Measurements from ENCODE around the gene CPTP.
"Not testable (repeated sequence)": the region's sequence is repeated elsewhere in the genome, so short reads cannot be mapped to it uniquely, and the experiment has no call there.

The CPTP gene

GRCh38 chr1:1361982-1362423 lies 37.4 kb downstream of the CPTP start:
- no peak for DNase-seq (ENCODE audit: low read depth in 2 of 2)

- DNase-seq (ENCODE audit: low read depth in 2 of 2), result no peak
These were observed 39.7 kb downstream of the CPTP start for GRCh38 chr1:1364266-1364665.

GRCh38 chr1:1365875-1366698 lies 41.5 kb downstream of the CPTP start:
- no peak for DNase-seq (ENCODE audit: low read depth in 2 of 2)

GRCh38 chr1:1366699-1367066 lies 42.1 kb downstream of the CPTP start:
- DNase-seq (ENCODE audit: low read depth in 2 of 2), result no peak

GRCh38 chr1:1367315-1367714 lies 42.7 kb downstream of the CPTP start:
- no peak for DNase-seq (ENCODE audit: low read depth in 2 of 2)

- DNase-seq (ENCODE audit: low read depth in 2 of 2), result not testable (repeated sequence)
These were observed 45.5 kb downstream of the CPTP start for GRCh38 chr1:1370094-1370493.

GRCh38 chr1:1370771-1371300 lies 46.2 kb downstream of the CPTP start:
- DNase-seq (ENCODE audit: low read depth in 2 of 2), result no peak

- peak in 1 of 2 donors; percentile 33 for DNase-seq (ENCODE audit: low read depth in 2 of 2)
These were observed 46.8 kb downstream of the CPTP start for GRCh38 chr1:1371364-1371745.

GRCh38 chr1:1371746-1372711 lies 47.4 kb downstream of the CPTP start:
- peak; percentile 71 to 80 for DNase-seq (ENCODE audit: low read depth in 2 of 2)

- no peak for DNase-seq (ENCODE audit: low read depth in 2 of 2)
These were observed 48.6 kb downstream of the CPTP start for GRCh38 chr1:1373051-1373814.

GRCh38 chr1:1373815-1374588 lies 49.4 kb downstream of the CPTP start:
- no peak for DNase-seq (ENCODE audit: low read depth in 2 of 2)

GRCh38 chr1:1374589-1374928 lies 50.0 kb downstream of the CPTP start:
- DNase-seq (ENCODE audit: low read depth in 2 of 2), result no peak

GRCh38 chr1:1374929-1375662 lies 50.5 kb downstream of the CPTP start, which contains the start of gene AURKAIP1:
Gene AURKAIP1 (minus strand): TSS chr1:1375207. CDS start chr1:1374756, 451 bp downstream.
- DNase-seq (ENCODE audit: low read depth in 2 of 2), result peak; percentile 90 to 92

GRCh38 chr1:1376551-1377226 lies 52.1 kb downstream of the CPTP start:
- DNase-seq (ENCODE audit: low read depth in 2 of 2), result no peak

GRCh38 chr1:1377540-1378205 lies 53.1 kb downstream of the CPTP start:
- DNase-seq (ENCODE audit: low read depth in 2 of 2), result no peak
